Lung (tissue), 12 donors: ENCODE data around the gene PPARA. TPM values are rescaled to one million over a fixed set of nuclear protein-coding genes. Genes with fewer than 3 reads are reported as not detected.
A peak's percentile ranks its signal among the peaks of the same experiment; 100 is the strongest.

ENCODE experiments used
- ATAC-seq: fragments of 200-7000 bp; cut with Tn5 transposase; one replicate; pipeline ENCODE4 v1.9.1; 2020; ENCODE audit warnings: moderate number of reproducible peaks; ENCODE audit not compliant: insufficient read depth, low FRiP score
- DNase-seq, 3 donors: peaks; one replicate each; pipeline ENCODE4 v3.0.0-alpha.2; 2013 to 2017
- H3K27ac ChIP-seq, 2 donors: one replicate each; pipeline ENCODE4 v1.5.1; 2013; ENCODE audit warnings: mild to moderate bottlenecking in 2 of 2, moderate library complexity in 2 of 2, control low read depth in 1 of 2, inconsistent platforms in 1 of 2, low read depth in 1 of 2, low read length in 1 of 2
- H3K27me3 ChIP-seq, 3 donors: one replicate each; pipeline ENCODE4 v1.5.1; 2013; ENCODE audit warnings: low read length in 2 of 3; ENCODE audit not compliant: control insufficient read depth in 3 of 3, insufficient read depth in 3 of 3
- H3K36me3 ChIP-seq, 4 donors: one replicate each; pipeline ENCODE4 v1.5.1; 2013; ENCODE audit warnings: low read length in 4 of 4, mild to moderate bottlenecking in 1 of 4, moderate library complexity in 1 of 4; ENCODE audit not compliant: control insufficient read depth in 4 of 4, insufficient read depth in 4 of 4
- H3K4me1 ChIP-seq, 5 donors: one replicate each; pipeline ENCODE4 v1.5.1; 2013; ENCODE audit warnings: low read length in 5 of 5, mild to moderate bottlenecking in 2 of 5, moderate library complexity in 1 of 5; ENCODE audit not compliant: control insufficient read depth in 5 of 5, insufficient read depth in 5 of 5
- H3K4me3 ChIP-seq: one replicate; pipeline ENCODE4 v1.5.1; 2013; ENCODE audit warnings: mild to moderate bottlenecking, control low read depth, moderate library complexity
- H3K9ac ChIP-seq, 2 donors: one replicate each; pipeline ENCODE4 v1.5.1; 2013; ENCODE audit warnings: low read length in 2 of 2, control low read depth in 1 of 2; ENCODE audit not compliant: insufficient read depth in 1 of 2
- H3K9me3 ChIP-seq, 4 donors: one replicate each; pipeline ENCODE4 v1.5.1; 2013; ENCODE audit warnings: low read length in 3 of 4, mild to moderate bottlenecking in 1 of 4, moderate library complexity in 1 of 4; ENCODE audit not compliant: control insufficient read depth in 4 of 4, insufficient read depth in 3 of 4
- CTCF ChIP-seq: IDR thresholded peaks from 2 replicates; pipeline ENCODE4 v1.5.1; 2012; ENCODE audit warnings: mild to moderate bottlenecking; ENCODE audit errors: control extremely low read depth, extremely low read depth
- WGBS, 2 donors: extraction: QIAGEN DNeasy Blood & Tissue Kit; methylation state at CpG; one replicate each; pipeline ENCODE4 v1.1.7; 2013; 5-methylcytosine and 5-hydroxymethylcytosine counted together
- polyA plus RNA-seq, 2 donors: library from polyadenylated mRNA; stranded (reverse); fragments of 200-250 nt; gene quantifications; one replicate each; pipeline ENCODE4 v1.2.1, GENCODE V29; 2013
- total RNA-seq, 2 donors: library from RNA; depleted of rRNA in 1 of 2; stranded (reverse); fragments of >200 nt in 1 of 2; gene quantifications; one replicate each; pipeline ENCODE4 v1.2.1, GENCODE V29; 2014 to 2021
- donor health status: control.
- donor health status: control.
- donor health status: Bipolar disorder and iron deficiency.
- donor health status: healthy.
- donor health status: DM: yes; HTN: yes; CAD: no.

PPARA gene
- total and polyA plus RNA-seq, 4 donors = 4.4 to 18.1 (median 11.0) TPM

- peaks cover 5 to 82% (median 32%) of the 10 kb centered on the region in 4 donors for H3K36me3 ChIP-seq
- ATAC-seq (no peak), DNase-seq (no peak)
- TF ChIP-seq CTCF = no peak
- no peak overlapping the region for H3K4me3 ChIP-seq
- peak overlapping the region in 1 of 2 donors; percentile 91 for H3K27ac ChIP-seq
- no peaks in the 10 kb centered on the region for H3K9me3 ChIP-seq
- WGBS, 2 donors = 89 to 94% methylated on average over 13 of the region's 13 CpGs
- no peaks in the 10 kb centered on the region for H3K27me3 ChIP-seq
- no peak overlapping the region for H3K9ac ChIP-seq
- H3K4me1 ChIP-seq = peaks cover 0 to 50% (median 9%) of the 10 kb centered on the region in 5 donors
Observed at GRCh38 chr22:46103181-46103580, 47.1 kb upstream of the PPARA start.

GRCh38 chr22:46103664-46104063 lies 46.7 kb upstream of the PPARA start:
- TF ChIP-seq CTCF = no peak
- WGBS, 2 donors = 73 to 93% methylated on average over 19 of the region's 19 CpGs
- peaks cover 0 to 55% (median 11%) of the 10 kb centered on the region in 5 donors for H3K4me1 ChIP-seq
- no peaks in the 10 kb centered on the region for H3K9me3 ChIP-seq
- peaks cover 2 to 80% (median 30%) of the 10 kb centered on the region in 4 donors for H3K36me3 ChIP-seq
- no peak for DNase-seq
- ATAC-seq = no peak
- H3K27ac ChIP-seq = peak overlapping the region in 1 of 2 donors; percentile 91
- H3K27me3 ChIP-seq = no peaks in the 10 kb centered on the region
- no peak overlapping the region for H3K9ac ChIP-seq
- H3K4me3 ChIP-seq = no peak overlapping the region

GRCh38 chr22:46104170-46104880 lies 46.0 kb upstream of the PPARA start:
- H3K9me3 ChIP-seq = no peaks in the 10 kb centered on the region
- peak overlapping the region; percentile 23 to 91 for H3K27ac ChIP-seq
- H3K4me3 ChIP-seq = no peak overlapping the region
- TF ChIP-seq CTCF = no peak
- 71 to 85% methylated on average over 40 of the region's 40 CpGs for WGBS, 2 donors
- peaks cover 0 to 77% (median 28%) of the 10 kb centered on the region in 4 donors for H3K36me3 ChIP-seq
- H3K4me1 ChIP-seq = peaks cover 0 to 57% (median 15%) of the 10 kb centered on the region in 5 donors
- no peak for ATAC-seq
- no peak overlapping the region for H3K9ac ChIP-seq
- DNase-seq = no peak
- H3K27me3 ChIP-seq = no peaks in the 10 kb centered on the region
